Endometrial microvascular endothelial cells (primary cell): ENCODE measurements around the gene CTCF. TPM values are rescaled to one million over a fixed set of nuclear protein-coding genes. Genes with fewer than 3 reads are reported as not detected.

Experiments used
- in situ Hi-C: cut with HindIII; loops from 2 replicates; pipeline ENCODE4 v1.10.0; 2017; ENCODE audit warnings: low sequenced_read_pairs, low pct_unique_long_range_greater_than_20kb; ENCODE audit errors: inconsistent ontology term
- total RNA-seq: library from RNA; depleted of rRNA; stranded (reverse); fragments of >200 nt; gene quantifications from one replicate; pipeline ENCODE4 v1.2.3, GENCODE V29; 2015; ENCODE audit errors: inconsistent ontology term

Gene CTCF
- total RNA-seq, 1 donor from 2014 or later = 29.8 TPM

- in situ Hi-C loops = no loop called here
Observed at GRCh38 chr16:67658849-67659674, 96.7 kb downstream of the CTCF start.

DNA sequence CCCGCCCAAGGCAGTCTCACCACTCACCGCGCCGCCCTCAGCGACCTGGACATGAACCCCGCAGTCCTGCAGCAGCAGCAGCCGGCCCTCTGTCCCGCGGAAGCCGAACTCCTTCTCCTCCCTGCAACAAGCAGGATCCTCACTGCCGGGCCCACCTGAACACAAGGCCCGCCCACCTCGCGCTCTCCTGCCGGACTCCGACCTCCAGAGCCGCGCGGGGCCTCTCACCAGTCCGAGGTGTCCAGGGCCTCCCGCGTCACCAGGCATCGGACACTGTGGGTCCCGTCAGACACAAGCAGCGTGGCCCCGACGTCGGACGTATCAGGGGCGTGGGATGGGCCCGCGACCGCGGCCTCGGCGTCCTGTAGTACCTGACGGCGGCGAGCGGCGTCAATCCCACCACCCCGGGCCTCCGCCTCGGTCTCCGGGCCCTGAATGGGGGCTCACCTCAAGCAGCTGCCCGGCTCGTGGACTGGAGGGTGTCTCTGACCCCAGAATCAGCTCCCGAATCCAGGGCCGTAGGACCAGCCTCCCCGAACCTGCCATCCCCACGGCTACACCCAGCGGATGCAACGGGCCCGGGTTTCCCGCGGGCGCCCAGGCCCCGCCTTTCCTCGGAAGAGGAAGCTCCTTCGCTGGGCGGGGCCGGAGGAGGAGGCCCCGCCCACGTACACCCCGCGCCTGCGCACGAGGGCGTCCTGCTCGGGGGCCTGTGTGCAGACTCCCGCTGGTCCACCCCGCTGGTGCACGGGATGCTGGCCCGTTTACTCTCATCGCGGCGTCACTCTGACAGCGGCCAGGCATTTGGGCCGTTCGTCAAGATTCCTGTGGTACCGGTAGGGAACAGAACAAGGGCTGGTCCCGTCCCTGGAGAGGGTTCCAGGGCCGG, 97.6 kb downstream of the CTCF start, which contains the start of gene ACD:
TSS of gene ACD (minus strand) at position 586 of the 889 bp plus-strand sequence. CDS start at position 546, 40 bp downstream.
- in situ Hi-C loops = no loop called here

- in situ Hi-C loops = no loop called here
Observed at GRCh38 chr16:67660564-67661028, 98.3 kb downstream of the CTCF start, which contains the start of gene PARD6A. PARD6A (plus strand) TSS chr16:67660960; CDS start chr16:67661039, 79 bp downstream.

GRCh38 chr16:67661101-67661761, 98.9 kb downstream of the CTCF start:
- in situ Hi-C loops = no loop called here

DNA sequence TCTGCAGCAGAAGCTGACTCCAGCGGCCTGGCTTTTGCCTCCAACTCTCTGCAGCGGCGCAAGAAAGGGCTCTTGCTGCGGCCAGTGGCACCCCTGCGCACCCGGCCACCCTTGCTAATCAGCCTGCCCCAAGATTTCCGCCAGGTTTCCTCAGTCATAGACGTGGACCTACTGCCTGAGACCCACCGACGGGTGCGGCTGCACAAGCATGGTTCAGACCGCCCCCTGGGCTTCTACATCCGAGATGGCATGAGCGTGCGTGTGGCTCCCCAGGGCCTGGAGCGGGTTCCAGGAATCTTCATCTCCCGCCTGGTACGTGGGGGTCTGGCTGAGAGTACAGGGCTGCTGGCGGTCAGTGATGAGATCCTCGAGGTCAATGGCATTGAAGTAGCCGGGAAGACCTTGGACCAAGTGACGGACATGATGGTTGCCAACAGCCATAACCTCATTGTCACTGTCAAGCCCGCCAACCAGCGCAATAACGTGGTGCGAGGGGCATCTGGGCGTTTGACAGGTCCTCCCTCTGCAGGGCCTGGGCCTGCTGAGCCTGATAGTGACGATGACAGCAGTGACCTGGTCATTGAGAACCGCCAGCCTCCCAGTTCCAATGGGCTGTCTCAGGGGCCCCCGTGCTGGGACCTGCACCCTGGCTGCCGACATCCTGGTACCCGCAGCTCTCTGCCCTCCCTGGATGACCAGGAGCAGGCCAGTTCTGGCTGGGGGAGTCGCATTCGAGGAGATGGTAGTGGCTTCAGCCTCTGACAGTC, 99.7 kb downstream of the CTCF start:
- in situ Hi-C loops = no loop called here

DNA sequence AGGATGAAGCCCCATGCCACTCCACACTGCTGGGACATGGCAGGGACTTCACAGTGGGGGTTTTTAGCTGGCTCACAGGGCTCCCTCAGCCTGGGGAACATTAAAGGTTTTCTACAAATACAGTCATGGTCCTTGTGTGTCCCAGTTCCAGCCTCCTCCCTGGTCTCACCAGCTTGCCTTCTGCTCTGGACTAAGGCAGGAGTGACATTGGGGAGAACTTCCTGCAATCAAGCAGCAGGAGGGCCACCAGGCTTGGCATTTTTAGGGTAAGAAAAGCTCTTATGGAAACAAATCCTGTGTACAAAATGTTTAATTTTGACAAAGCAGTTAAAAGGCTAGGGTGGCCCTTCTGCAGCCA, 100.3 kb downstream of the CTCF start:
- in situ Hi-C loops = no loop called here

DNA sequence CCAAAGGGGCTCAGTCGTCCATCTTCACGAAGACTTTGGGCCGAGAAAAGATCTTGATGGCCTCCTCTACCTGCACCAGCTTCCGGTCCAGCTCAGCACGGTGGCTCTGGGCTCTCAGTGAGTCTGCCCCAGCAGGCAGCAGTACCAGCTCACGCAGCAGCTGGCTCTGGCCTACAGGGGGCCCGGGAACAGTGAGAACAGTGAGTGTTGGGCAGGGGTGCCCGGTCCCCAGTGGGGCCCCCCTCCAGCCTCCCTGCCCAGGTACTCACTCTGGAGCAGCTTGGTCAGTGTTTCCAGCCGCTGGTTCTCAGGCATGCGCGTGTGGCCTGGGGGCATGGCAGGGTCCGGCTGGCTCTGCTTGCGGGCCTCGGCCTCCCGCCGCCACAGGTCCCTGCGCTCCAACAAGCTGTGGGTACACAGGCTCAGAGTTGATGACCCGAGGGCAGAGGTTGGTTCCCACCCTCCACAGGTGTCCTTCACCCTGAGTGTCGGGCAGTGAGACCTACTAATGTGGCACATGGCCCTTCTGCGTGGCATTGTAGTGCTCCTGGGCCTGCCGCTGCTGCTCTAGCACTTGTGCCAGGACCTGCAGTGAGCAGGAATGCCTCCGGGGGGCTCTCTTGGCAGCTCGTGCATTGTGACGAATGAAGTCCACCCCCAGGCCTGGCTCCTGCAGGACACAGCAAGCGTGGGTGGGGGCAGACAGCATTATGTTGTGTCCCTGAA, 101.0 kb downstream of the CTCF start:
- in situ Hi-C loops = no loop called here

GRCh38 chr16:67663877-67664222, 101.5 kb downstream of the CTCF start:
- in situ Hi-C loops = no loop called here

- in situ Hi-C loops = no loop called here
Observed at GRCh38 chr16:67664258-67664657, 101.9 kb downstream of the CTCF start.

DNA sequence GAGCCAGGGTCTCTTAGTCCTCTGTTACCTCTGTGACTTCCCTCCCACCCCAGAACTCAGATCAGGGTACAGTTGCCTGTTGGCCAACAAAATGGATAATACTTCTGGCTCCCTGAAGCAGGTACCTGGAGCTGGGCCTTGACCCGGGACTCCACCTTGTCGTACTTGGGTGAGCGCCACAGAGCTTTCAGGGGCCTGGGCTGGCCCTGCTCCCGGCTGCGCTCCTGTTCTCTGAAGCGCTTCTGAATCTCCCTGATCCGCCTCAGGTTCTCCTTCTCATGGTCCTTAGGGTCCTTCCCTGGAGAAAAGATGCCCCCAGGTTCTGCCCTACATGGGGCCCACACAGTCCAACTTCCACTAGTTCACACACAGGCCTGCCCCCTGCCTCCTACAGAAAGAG, 102.5 kb downstream of the CTCF start:
- in situ Hi-C loops = no loop called here

DNA sequence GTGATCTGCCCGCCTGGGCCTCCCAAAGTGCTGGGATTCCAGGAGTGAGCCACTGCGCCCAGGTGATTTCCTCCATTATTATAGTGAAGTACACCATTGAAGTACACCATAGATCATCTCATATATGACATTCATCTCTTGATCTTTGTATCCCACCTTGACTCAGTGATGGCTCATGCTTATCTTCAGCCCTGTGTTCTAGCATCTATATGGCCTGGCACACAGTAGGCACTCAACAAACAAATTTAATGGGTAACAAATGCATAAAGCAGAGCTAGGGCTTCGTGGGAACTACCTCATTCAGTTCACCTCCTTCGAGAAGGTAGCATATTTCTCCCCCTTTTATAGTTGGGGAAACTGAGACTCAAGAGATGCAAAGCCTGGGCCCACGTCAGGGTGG, 103.3 kb downstream of the CTCF start:
- in situ Hi-C loops = no loop called here

GRCh38 chr16:67666032-67666551, 103.8 kb downstream of the CTCF start:
- in situ Hi-C loops = no loop called here

DNA sequence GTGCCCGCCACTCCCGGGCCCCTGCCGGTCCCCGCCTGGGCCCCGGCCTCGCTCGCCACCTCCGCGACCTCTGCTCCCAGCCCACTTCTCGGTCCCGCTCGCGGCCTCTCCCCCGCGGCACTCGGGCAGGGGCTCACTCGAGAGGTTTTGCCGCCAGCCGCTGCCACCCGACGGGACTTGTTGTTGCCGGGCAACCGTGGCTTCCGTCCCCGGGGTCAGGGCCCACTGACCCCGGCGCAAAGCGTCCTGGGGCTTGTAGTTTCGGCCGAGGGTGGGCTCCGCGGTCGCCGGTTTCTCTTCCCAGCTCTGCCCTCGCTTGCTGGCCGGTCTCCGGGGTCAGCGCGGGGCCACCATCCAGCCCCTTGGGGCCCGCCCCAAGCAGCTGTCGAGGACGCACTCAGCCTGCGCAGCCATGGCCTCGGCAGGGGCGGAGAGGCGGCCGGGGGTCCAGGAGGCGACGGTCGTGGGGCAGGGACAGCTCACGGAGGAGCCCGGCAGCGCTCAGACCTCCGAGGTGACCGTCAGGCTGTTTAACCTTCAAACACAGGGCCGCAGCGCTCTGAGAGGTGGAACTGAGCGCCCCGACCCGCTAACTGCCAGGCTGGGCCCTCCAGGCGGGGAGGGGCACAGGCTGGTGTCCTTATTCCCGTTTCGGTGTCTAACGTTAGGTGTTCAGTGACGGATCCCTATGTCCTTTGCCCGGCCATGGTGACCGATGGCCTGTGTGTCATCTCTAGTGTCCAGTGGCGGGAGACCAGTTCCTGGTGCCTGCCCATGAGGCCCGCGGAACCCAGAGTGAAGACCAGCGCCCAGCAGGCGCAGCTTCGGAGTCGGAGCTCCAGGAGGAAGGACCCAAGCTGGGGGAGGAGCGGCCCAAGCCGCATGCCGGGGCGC, 104.5 kb downstream of the CTCF start, which contains the start of the genes C16orf86 and ENKD1:
TSS of gene C16orf86 (plus strand) at position 256 of the 894 bp plus-strand sequence. CDS start at position 413, 157 bp downstream.
TSS of gene ENKD1 (minus strand) at position 192 of the 894 bp plus-strand sequence. CDS start 308 bp downstream, outside the sequence.
- in situ Hi-C loops = no loop called here

GRCh38 chr16:67667453-67667816, 105.1 kb downstream of the CTCF start:
- in situ Hi-C loops = no loop called here

GRCh38 chr16:67667817-67668494, 105.6 kb downstream of the CTCF start:
- in situ Hi-C loops = no loop called here

DNA sequence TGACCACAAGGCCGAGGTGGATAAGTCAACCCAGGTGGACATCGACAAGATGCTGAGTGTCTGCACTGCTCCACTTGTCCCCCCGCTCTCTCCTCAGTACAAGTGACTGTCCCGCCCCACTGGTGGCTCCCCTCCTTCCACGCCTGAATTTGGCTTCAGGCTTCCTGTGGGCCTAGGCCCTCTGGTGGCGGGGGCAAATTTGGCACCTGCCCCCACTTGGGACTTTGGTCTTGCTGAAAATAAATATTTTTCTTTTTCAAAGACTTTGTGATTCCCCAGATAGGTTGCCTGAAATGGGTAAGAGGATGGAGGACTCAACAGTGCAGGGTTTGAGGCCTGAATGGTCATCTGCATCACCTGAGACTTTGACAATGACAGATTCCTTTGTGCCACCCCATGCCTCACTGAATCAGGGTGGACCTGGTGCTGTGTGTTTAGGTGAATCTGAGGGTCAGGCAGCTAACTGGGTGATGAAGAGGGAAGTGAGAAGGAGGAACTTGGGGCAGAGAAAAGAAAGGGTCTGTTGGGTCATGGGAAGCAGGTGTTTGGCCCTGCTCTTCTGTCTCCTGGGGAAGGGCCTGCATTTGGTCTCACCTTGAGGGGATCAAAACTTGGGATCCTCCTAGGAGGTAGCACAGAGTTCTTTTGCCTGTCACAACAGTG, 106.3 kb downstream of the CTCF start:
- in situ Hi-C loops = no loop called here
